GM21619 (cell line): ENCODE results near the gene NFASC.

Experiments
- ATAC-seq: cut with Tn5 transposase; IDR thresholded peaks from one replicate; pipeline ENCODE4 v1.9.1; 2021; ENCODE audit not compliant: unreplicated experiment

The NFASC gene

GRCh38 chr1:204927673-204928641, 57.3 kb downstream of the NFASC start:
- no peak for ATAC-seq

DNA sequence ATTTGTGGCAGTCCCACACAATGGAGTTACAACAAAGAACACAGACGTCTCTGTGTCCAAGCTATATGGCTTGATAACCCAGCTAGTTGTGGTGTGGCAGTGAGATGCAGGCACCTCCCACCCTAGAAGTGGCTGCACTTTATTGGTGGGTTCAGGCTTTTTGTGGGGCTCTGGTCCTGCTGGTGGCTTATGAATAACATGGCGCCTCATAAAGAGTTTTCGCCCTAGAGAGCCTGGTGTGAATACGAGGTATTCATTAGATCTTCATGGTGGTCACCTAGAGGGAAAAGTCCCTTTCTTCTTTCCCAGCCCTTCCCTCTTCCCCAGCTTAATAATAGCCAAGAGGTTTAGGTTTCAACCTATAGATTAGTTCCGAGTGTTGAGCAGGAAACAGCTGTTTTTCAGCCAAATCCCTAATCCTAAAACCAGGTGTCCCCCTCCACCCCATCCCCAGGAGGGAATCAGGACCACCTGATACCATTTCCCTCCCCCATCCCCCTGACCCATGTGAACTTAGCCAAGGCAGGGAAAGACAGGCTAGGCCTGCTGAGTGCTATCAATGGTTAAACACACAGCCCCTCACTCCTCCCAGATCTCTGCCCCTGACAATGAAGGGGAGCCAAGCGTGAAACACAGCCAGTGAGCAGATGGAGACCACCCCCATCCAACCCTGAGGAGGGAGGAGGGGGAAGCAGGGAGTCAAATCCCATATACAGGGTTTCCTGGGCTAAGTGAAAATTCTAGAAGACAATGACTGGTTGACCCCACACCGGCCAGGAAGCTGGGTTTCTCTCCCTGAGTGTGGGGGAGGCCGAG, 58.2 kb downstream of the NFASC start:
- no peak for ATAC-seq

DNA sequence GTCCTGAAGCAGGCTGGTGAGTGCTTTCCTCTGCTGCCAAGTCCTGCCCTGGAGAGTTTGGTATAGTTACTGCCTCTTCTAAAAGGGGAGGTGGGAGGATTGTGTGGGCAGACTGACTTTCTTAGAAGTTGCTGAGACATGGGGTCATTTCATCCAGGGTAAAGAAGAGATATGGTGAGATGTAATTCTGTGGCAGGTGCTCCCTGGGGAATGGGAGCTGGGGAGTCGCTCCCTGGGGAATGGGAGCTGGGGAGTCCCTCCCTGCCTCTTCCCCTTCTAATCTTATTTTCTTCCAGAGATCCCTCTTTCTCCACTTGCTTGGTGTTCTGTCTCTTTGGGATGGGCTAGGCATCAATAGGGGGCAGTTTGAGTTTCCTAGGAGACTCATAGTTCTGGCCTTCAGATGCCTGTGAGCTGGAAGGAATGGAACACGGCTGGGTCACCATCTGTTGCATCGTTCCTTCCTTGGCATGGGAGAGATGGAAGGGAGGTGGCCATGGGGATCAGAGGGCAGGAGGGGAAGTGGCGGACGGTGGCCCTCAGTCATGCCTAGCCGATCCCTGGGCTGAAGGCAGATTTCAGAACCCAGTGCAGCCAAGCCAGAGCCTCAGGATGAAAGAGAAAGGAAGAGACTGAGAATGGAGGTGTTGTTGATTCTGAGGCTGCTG, 59.0 kb downstream of the NFASC start:
- no peak for ATAC-seq

DNA sequence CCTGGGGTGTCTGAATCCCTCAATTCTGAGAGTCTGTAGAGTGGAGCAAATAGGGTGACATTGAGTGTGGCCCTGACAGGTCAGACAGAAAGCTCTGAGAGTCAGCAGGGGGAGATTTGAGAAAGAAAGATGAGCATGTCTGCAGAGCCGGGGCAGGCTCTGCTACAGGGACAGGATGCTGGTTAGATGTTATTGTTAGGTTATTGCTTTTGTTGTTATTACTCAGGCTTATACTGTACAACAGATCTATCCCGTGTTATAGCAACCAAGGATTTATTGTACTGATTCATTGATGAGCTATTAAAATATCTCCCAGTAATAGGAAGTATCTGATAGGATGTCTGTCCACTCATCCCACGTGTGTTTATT, 59.5 kb downstream of the NFASC start:
- ATAC-seq = no peak

DNA sequence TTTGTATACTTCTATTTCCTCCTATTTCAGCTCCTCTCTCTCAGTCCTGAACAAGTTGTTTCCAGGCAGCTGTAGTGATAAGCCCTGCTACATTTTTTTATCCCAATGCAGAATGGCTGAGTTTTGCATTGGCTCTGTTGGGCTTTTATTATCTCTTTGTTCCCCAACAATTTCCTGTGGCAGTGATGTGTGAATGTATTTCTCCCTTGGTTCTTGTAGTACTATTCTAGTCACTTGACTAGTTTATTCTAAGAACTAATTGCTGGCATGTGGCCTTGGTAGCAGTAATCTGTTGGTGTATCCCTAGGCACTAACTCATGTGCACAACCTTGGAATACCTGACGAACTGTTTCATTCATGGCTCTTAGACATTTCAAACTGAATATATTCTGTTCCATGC, 60.7 kb downstream of the NFASC start:
- ATAC-seq = no peak

DNA sequence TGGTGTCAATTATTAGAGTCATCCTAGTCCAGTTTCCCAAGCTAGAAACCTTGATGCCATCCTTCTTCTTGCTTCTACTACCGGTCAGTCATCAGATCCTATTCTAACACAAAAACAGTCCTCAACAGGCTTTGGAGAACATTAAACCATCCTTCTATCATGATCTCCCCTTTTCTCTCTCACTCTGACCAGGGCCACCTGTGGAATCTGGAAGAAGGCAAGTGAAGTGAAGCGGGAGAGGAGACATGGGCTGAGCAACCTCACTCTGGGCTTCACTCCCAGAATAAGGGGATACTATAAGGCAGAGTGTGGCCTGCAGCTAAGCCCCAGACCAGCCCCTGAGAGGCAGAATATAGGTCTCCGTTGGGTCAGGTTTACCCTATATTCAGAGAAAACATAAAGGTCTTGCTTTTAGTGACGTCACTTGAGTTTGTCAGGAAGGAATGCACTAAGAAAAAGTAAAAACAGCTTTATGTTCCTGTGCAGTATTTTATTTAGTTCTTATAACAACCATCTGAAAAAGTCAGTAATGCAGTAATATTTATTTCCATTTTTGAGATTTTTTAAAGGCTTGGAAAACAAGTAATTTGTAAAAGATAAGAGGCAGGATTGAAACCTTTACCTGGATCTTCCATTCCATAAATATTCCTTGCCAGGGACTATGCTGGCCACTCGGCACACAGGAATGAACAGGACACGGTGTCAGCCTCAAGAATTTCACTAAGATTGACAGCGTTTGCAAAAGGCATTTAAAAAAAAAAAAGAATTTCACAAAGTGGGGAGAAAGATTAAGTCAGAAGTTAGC, 61.3 kb downstream of the NFASC start:
- ATAC-seq = no peak

- ATAC-seq = no peak
These were observed 61.9 kb downstream of the NFASC start for GRCh38 chr1:204932573-204932909.

GRCh38 chr1:204935155-204935554, 64.5 kb downstream of the NFASC start:
- ATAC-seq = no peak

GRCh38 chr1:204936765-204937164, 66.1 kb downstream of the NFASC start:
- no peak for ATAC-seq

GRCh38 chr1:204937901-204938300, 67.2 kb downstream of the NFASC start:
- no peak for ATAC-seq

DNA sequence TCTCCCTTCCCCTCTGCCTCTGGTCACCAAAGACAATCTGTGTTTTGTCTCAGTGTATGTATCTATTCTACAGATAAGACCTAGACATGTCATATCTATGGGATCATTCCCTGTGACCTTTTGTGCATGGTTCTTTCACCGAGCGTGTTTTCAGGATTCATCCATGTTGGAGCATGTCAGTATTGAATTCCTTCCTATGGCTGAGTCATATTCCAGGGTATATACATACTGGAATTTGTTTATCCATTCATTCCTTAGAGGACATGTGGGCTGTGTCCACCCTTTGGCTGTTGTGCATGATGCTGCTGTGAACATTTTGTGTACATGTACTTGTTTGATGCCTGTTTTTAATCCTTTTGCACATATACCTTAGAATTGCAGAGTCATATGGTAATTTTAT, 69.9 kb downstream of the NFASC start:
- ATAC-seq = no peak

DNA sequence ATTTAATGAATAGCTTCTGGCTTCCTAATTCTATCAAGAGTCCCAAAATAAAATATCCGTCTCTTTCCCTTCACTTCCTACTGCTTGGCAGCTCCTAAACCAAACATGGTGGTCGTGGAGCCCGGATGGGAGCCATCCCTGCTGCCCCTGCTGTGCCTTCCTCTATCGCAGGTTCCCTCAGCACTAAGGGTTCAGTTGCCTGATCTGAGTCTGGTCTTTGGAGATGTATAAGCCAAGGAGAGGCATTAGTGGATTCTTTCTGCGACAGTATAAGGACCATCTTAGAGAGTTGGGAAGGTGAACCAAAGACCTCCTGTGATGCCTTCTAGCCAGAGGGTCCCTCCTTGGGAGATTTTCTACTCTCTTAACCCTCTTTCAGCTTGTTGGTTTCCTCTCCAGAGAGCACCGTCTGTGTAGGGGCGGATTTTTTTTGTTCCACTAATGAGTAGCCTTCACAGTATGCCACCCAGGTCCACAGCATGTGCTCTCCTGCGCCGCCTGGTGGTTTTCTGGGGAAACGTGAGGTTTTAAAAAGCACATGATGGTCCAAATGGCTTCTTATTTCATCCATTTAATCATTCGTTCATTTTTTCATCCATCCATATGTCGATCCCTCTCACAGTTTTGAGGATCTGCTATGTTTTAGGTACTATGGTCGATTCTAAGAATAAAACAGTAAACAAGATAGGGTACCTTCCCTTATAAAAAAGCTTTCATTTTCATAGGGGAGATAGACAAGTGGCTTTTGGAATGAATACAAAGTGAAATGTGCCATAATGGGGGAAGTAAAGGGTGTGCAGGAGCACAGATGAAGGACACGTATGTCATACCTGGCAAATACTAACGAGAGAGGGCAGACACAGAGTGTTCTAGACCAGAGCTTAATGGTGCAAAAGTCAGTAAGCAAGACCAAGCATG, 71.0 kb downstream of the NFASC start:
- no peak for ATAC-seq

- ATAC-seq = no peak
These were observed 72.8 kb downstream of the NFASC start for GRCh38 chr1:204943495-204943894.

- ATAC-seq = no peak
These were observed 74.0 kb downstream of the NFASC start for GRCh38 chr1:204944662-204945061.

DNA sequence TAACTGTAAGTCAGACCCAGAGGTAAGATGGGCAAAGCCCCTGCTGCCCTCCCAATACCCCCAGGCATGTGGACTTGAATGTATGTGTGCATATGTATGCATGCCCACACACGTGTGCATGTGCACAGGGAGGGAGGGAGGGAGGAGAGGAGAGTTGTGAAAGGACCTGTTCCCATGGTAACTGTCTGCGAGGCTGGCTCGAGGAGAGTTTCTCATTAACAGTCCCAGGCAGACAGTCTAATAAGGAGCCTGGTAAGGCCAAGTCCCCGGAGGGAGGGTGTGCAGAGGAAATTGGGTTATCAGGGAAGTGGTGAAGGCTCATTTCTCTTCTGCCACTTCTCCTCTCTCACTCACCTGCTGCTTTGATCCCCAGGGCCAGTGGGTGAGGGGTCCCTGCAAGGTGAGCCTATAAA, 74.9 kb downstream of the NFASC start:
- ATAC-seq = no peak

- ATAC-seq = no peak
These were observed 76.0 kb downstream of the NFASC start for GRCh38 chr1:204946640-204947039.

DNA sequence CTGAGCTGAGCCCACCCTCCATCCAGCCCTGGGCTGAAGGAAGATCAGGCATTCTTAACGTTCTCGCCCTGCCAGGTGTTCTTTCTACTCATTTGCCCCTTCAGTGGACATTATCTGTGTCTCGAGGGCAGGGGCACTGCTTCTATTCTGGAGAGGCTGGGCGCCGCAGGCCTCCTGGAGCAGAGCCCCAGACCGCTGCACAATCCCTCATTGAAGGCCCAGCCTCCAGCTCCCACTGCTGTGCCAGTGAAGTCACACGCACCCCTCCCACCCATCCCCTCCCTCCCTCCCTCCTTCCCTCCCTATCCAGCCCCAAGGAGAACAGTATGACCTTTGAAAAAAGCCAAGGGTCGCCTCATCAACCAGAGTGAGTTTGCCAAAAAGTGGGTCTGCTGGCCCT, 76.7 kb downstream of the NFASC start:
- ATAC-seq = no peak

- no peak for ATAC-seq
These were observed 77.1 kb downstream of the NFASC start for GRCh38 chr1:204947747-204948146.

GRCh38 chr1:204950353-204951001, 79.8 kb downstream of the NFASC start:
- no peak for ATAC-seq
